ENCODE measurements around the gene AGO3.
A peak's percentile ranks its signal among the peaks of the same experiment; 100 is the strongest.

Gene AGO3

DNA sequence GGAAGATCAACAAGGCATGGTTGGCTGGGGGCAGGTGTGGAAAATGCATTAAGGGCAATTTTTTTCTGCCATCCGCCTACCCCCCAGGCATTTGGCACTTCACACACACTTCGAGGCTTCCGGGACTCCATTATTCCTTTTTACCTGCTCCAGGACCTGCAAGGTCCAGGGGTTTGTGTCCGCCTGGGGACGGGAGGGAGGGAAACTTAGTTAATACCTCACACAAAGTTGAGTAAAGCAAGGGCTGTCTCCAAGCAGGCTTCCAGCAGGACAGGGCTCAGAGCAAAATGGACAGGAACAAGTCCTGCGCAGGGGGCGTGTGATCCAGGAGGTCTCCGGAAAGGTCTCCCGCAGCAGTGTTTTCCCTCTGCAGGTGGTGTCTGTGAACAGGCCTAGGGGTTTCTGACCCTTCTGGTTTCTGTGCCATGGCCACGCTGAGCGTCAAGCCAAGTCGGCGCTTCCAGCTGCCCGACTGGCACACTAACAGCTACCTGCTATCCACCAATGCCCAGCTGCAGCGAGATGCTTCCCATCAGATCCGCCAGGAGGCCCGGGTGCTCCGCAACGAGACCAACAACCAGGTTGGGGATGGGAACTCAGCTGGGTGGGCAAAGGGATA lies 153.7 kb downstream of the AGO3 start:
- ATAC-seq (replicated peaks) (no peak), DNase-seq (no peak)
- no peak overlapping the region for H3K4me3 Mint-ChIP-seq

DNA sequence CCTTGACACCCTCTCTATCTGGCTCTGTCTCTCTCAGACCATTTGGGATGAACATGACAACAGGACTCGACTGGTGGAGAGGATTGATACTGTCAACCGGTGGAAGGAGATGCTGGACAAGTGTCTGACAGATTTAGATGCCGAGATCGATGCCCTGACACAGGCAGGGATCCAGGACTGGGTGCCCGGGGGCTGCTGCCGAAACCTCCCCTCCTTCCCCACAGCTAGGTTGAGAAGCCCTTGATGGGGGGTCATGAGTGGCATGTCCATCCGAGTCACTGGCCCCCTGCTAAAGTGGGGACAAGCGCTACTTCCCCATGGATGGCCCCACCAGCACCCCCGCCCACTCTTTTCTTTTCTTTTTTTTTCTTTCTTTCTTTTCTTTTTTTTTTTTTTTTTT lies 154.2 kb downstream of the AGO3 start:
- ATAC-seq (replicated peaks) (no peak), DNase-seq (no peak)
- H3K36me3 Mint-ChIP-seq (ENCODE audit: insufficient read depth) = peaks cover 14% of the 10 kb centered on the region
- no peak overlapping the region for H3K27ac Mint-ChIP-seq
- peaks cover 10 to 13% of the 10 kb centered on the region in 2 donors for H3K4me1 Mint-ChIP-seq (ENCODE audit: low read depth in 2 of 2)
- H3K9me3 Mint-ChIP-seq = no peaks in the 10 kb centered on the region
- peaks cover 30 to 53% of the 10 kb centered on the region in 2 donors for H3K27me3 Mint-ChIP-seq
- H3K4me3 Mint-ChIP-seq = no peak overlapping the region

More for the DNA sequence above, 153.7 kb downstream of the AGO3 start:
- Mint-ChIP-seq H3K4me1 (ENCODE audit: low read depth in 2 of 2) (peaks cover 5 to 9% of the 10 kb centered on the region in 2 donors), H3K27me3 (peaks cover 30 to 53% of the 10 kb centered on the region in 2 donors), H3K9me3 (no peaks in the 10 kb centered on the region), H3K27ac (no peak overlapping the region), H3K36me3 (ENCODE audit: insufficient read depth) (peaks cover 12% of the 10 kb centered on the region)

- Mint-ChIP-seq H3K27me3 (peaks cover 22 to 47% of the 10 kb centered on the region in 2 donors), H3K4me1 (ENCODE audit: low read depth in 2 of 2) (peaks cover 11 to 13% of the 10 kb centered on the region in 2 donors), H3K4me3 (no peak overlapping the region), H3K27ac (no peak overlapping the region), H3K36me3 (ENCODE audit: insufficient read depth) (peaks cover 14% of the 10 kb centered on the region), H3K9me3 (no peaks in the 10 kb centered on the region)
- no peak for ATAC-seq (replicated peaks)
- DNase-seq = no peak
These were observed 155.0 kb downstream of the AGO3 start for GRCh38 chr1:36085686-36086526.

DNA sequence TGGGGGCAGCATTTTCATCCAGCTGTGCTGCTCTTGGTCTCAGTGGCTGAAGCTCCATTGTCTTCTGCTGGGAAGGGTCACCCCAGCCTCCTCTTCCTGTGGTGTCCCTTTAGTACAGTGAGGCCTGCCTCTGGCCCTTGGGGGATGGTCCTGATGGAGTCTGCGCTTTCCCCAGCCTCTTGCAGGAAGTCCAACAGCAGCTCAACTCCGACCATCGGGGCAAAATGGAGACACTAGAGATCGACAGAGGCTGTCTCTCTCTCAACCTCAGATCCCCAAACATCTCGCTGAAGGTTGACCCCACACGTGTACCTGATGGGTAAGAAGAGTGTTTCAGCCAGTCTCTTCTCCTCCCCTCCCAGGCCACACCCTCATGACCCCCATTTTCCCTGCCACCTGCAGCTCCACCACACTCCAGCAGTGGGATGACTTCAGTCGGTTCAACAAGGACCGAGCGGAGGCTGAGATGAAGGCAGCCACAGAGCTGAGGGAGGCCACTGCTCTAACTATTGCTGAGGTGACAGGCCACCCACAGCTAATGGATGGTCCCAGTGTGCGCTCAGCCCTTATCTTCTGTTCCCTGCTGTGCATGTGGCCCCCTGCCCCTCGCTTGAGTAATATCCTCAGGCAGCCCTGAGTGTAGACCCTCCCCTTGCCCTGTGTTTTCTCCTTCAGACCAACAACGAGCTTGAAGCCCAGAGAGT lies 155.8 kb downstream of the AGO3 start:
- Mint-ChIP-seq H3K27ac (peak overlapping the region in 1 of 2 donors; percentile 23), H3K4me1 (ENCODE audit: low read depth in 2 of 2) (peaks cover 15 to 18% of the 10 kb centered on the region in 2 donors), H3K36me3 (ENCODE audit: insufficient read depth) (peaks cover 14% of the 10 kb centered on the region), H3K4me3 (peak overlapping the region; percentile 59 to 61), H3K27me3 (peaks cover 21 to 41% of the 10 kb centered on the region in 2 donors), H3K9me3 (no peaks in the 10 kb centered on the region)
- DNase-seq (no peak), ATAC-seq (replicated peaks) (no peak)

- no peak for DNase-seq
- Mint-ChIP-seq H3K4me3 (peak overlapping the region; percentile 59 to 61), H3K9me3 (no peaks in the 10 kb centered on the region)
These were observed 156.6 kb downstream of the AGO3 start for GRCh38 chr1:36087233-36088123.

DNA sequence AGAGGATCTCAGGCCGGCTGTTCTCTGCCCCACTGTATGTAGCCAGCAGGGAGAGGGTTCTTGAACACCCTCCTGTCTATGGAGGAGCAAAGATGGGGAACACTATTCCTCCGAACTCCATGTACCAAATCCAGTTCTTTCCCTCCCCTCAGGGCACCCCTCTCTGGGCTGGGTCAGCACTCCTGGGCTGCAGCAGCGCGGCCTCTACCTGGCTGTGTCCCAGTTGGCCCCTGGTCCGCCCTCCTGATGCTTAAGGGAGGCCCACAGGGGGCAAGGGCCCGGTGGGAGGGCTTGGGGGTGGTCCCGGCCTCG lies 157.3 kb downstream of the AGO3 start:
- peak overlapping the region; percentile 88 to 95 for H3K27ac Mint-ChIP-seq
- no peaks in the 10 kb centered on the region for H3K9me3 Mint-ChIP-seq
- H3K27me3 Mint-ChIP-seq = peaks cover 11 to 29% of the 10 kb centered on the region in 2 donors
- peaks cover 22% of the 10 kb centered on the region for H3K36me3 Mint-ChIP-seq (ENCODE audit: insufficient read depth)
- H3K4me1 Mint-ChIP-seq (ENCODE audit: low read depth in 2 of 2) = peaks cover 15 to 21% of the 10 kb centered on the region in 2 donors
- ATAC-seq (replicated peaks) (peak; percentile 8), DNase-seq (no peak)
- peak overlapping the region; percentile 80 to 84 for H3K4me3 Mint-ChIP-seq

More at GRCh38 chr1:36087233-36088123, 156.6 kb downstream of the AGO3 start:
- peaks cover 13 to 33% of the 10 kb centered on the region in 2 donors for H3K27me3 Mint-ChIP-seq
- H3K36me3 Mint-ChIP-seq (ENCODE audit: insufficient read depth) = peaks cover 14% of the 10 kb centered on the region
- ATAC-seq (replicated peaks) = no peak
- peaks cover 15 to 21% of the 10 kb centered on the region in 2 donors for H3K4me1 Mint-ChIP-seq (ENCODE audit: low read depth in 2 of 2)
- peak overlapping the region in 1 of 2 donors; percentile 23 for H3K27ac Mint-ChIP-seq

DNA sequence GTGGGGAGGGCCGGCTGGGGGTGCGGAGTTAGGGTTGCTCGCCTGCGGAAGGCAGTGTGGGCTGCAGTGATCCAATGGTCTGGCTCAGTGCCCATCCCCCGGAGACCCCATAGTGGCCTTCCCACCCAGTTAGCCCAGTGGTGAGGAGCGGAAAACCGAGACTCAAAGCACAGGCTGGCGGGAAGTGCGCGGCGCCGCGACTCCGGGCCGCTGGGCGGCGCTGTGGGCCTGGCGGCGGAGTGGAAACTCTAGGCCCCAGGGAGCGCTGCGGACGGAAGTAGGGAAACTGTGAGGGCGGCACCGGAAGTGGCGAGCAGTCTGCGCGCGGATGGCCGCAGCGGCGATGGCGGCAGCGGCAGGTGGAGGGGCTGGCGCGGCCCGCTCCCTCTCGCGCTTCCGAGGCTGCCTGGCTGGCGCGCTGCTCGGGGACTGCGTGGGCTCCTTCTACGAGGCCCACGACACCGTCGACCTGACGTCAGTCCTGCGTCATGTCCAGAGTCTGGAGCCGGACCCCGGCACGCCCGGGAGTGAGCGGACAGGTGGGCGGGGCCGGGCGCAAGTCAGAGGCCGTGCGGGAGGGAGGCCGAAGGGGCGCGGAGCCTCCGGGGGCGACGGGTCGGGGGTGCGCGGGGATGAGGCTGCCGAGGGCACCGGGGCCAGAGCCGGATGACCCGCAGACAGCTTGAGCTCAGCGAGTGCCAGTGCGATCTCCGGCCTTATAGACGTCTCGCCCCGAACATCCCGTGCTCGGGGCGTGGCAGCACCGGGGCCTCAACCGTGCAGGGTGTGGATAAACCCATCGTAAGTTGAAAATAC lies 157.9 kb downstream of the AGO3 start, which contains the start of gene ADPRS:
ADPRS (plus strand) TSS at position 316 of the 816 bp plus-strand sequence; CDS start at position 329, 13 bp downstream.
- Mint-ChIP-seq H3K27ac (peak within 1 kb of the TSS; percentile 88 to 95), H3K27me3 (peaks cover 11 to 29% of the 10 kb centered on the region in 2 donors), H3K4me3 (peak within 1 kb of the TSS; percentile 80 to 84), H3K4me1 (ENCODE audit: low read depth in 2 of 2) (peaks cover 15 to 21% of the 10 kb centered on the region in 2 donors), H3K36me3 (ENCODE audit: insufficient read depth) (peaks cover 26% of the 10 kb centered on the region), H3K9me3 (no peaks in the 10 kb centered on the region)
- peak; percentile 85 to 89 (median 85) for DNase-seq
- peak; percentile 94 for ATAC-seq (replicated peaks)

GRCh38 chr1:36089393-36090121 lies 158.7 kb downstream of the AGO3 start:
- Mint-ChIP-seq H3K36me3 (ENCODE audit: insufficient read depth) (peaks cover 26% of the 10 kb centered on the region), H3K27me3 (peaks cover 11 to 28% of the 10 kb centered on the region in 2 donors), H3K9me3 (no peaks in the 10 kb centered on the region), H3K27ac (peak overlapping the region; percentile 88 to 95), H3K4me3 (peak overlapping the region; percentile 80 to 84), H3K4me1 (ENCODE audit: low read depth in 2 of 2) (peaks cover 15 to 21% of the 10 kb centered on the region in 2 donors)
- DNase-seq = no peak
- ATAC-seq (replicated peaks) = no peak

DNA sequence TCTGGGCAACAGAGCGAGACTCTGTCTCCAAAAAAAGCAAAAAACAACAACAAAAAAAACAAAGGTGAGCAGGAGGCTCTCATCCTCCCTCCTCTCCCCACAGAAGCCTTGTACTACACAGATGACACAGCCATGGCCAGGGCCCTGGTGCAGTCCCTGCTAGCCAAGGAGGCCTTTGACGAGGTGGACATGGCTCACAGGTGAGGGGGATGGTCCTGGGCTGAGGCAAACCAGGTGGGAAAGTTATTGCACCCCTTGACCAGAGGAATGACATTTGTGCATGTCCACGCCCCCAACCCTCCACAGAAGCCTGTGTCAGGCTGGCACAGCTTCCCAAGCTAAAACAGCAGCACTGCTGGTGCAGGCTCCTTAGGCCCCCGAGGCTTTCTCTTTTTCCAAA lies 160.2 kb downstream of the AGO3 start:
- Mint-ChIP-seq H3K4me1 (ENCODE audit: low read depth in 2 of 2) (peaks cover 15 to 21% of the 10 kb centered on the region in 2 donors), H3K27ac (peak overlapping the region; percentile 20 to 79), H3K27me3 (peaks cover 8 to 13% of the 10 kb centered on the region in 2 donors), H3K4me3 (no peak overlapping the region), H3K36me3 (ENCODE audit: insufficient read depth) (peaks cover 23% of the 10 kb centered on the region), H3K9me3 (no peaks in the 10 kb centered on the region)
- no peak for ATAC-seq (replicated peaks)
- no peak for DNase-seq

- H3K4me1 Mint-ChIP-seq (ENCODE audit: low read depth in 2 of 2) = peaks cover 15 to 21% of the 10 kb centered on the region in 2 donors
- H3K36me3 Mint-ChIP-seq (ENCODE audit: insufficient read depth) = peaks cover 23% of the 10 kb centered on the region
- peak overlapping the region; percentile 20 to 79 for H3K27ac Mint-ChIP-seq
- ATAC-seq (replicated peaks) = no peak
- no peak overlapping the region for H3K4me3 Mint-ChIP-seq
- H3K27me3 Mint-ChIP-seq = peaks cover 5 to 7% of the 10 kb centered on the region in 2 donors
- no peaks in the 10 kb centered on the region for H3K9me3 Mint-ChIP-seq
- DNase-seq = no peak
These were observed 160.8 kb downstream of the AGO3 start for GRCh38 chr1:36091698-36092097.

GRCh38 chr1:36092166-36092797 lies 161.4 kb downstream of the AGO3 start:
- H3K36me3 Mint-ChIP-seq (ENCODE audit: insufficient read depth) = peaks cover 26% of the 10 kb centered on the region
- no peak for DNase-seq
- no peaks in the 10 kb centered on the region for H3K9me3 Mint-ChIP-seq
- H3K4me3 Mint-ChIP-seq = no peak overlapping the region
- H3K4me1 Mint-ChIP-seq (ENCODE audit: low read depth in 2 of 2) = peaks cover 15 to 18% of the 10 kb centered on the region in 2 donors
- peaks cover 0 to 2% of the 10 kb centered on the region in 2 donors for H3K27me3 Mint-ChIP-seq
- H3K27ac Mint-ChIP-seq = peak overlapping the region in 1 of 2 donors; percentile 20
- no peak for ATAC-seq (replicated peaks)

Data from effector memory CD8-positive, alpha-beta T cell (primary cell).